PC-3 (cell line): ENCODE measurements around the gene UQCC5. TPM values are rescaled to one million over a fixed set of nuclear protein-coding genes. Genes with fewer than 3 reads are reported as not detected.

ENCODE experiments used
- ATAC-seq: fragments of 200-7000 bp; cut with Tn5 transposase; 2 replicates; pipeline ENCODE4 v1.9.1; 2020; ENCODE audit warnings: mild to moderate bottlenecking, moderate library complexity
- Bru-seq: library from RNA; stranded (reverse); fragments of 400-500 nt; gene quantifications from one replicate; lab custom pipeline; 2021; lab: Mats Ljungman, UMichigan
- BruChase-seq, 2 experiments: library from RNA; stranded (reverse); fragments of 400-500 nt; gene quantifications; one replicate each; lab custom pipeline; 2021; lab: Mats Ljungman, UMichigan
- BruUV-seq: library from RNA; stranded (reverse); fragments of 400-500 nt; replicated peaks from 2 replicates; lab custom pipeline; 2021; lab: Mats Ljungman, UMichigan
- CTCF ChIA-PET: fragments of 300-600 bp; sonication (Branson Sonifier 250); formaldehyde crosslinking; loops from one replicate; lab custom pipeline; 2022; ENCODE audit warnings: antibody characterized with exemption; lab: Charles Lee
- POLR2A ChIA-PET: fragments of 300-600 bp; sonication (Branson Sonifier 250); formaldehyde crosslinking; loops from one replicate; lab custom pipeline; 2022; ENCODE audit warnings: antibody characterized with exemption; ENCODE audit not compliant: unreplicated experiment; lab: Charles Lee
- DNase-seq: peaks from one replicate; pipeline ENCODE4 v3.0.0-alpha.2; 2015
- H2AFZ ChIP-seq: fragments of 300-600 bp; sonication (generic); 2 replicates; pipeline ENCODE4 v1.6.0; 2016; ENCODE audit warnings: antibody characterized with exemption, low read length
- H3F3A ChIP-seq: fragments of 300-600 bp; sonication (generic); one replicate; pipeline ENCODE4 v1.6.0; 2017; ENCODE audit warnings: antibody characterized with exemption, low read length, control low read depth, mild to moderate bottlenecking; ENCODE audit not compliant: unreplicated experiment
- H3K27ac ChIP-seq: fragments of 300-600 bp; sonication (generic); 2 replicates; pipeline ENCODE4 v1.5.1; 2016; ENCODE audit warnings: mild to moderate bottlenecking, low read length
- H3K27me3 ChIP-seq: fragments of 300-600 bp; sonication (generic); 2 replicates; pipeline ENCODE4 v1.6.1; 2016; ENCODE audit warnings: low read length, mixed read lengths
- H3K36me3 ChIP-seq: fragments of 300-600 bp; sonication (generic); 2 replicates; pipeline ENCODE4 v1.6.1; 2016; ENCODE audit warnings: low read depth, mixed run types, low read length, mixed read lengths
- H3K4me1 ChIP-seq: fragments of 300-600 bp; sonication (generic); 2 replicates; pipeline ENCODE4 v1.5.1; 2016; ENCODE audit warnings: low read length; ENCODE audit not compliant: insufficient read depth
- H3K4me2 ChIP-seq: fragments of 300-600 bp; sonication (generic); 2 replicates; pipeline ENCODE4 v1.6.0; 2016; ENCODE audit warnings: low read length
- H3K4me3 ChIP-seq: fragments of 300-600 bp; sonication (generic); 2 replicates; pipeline ENCODE4 v1.5.1; 2016; ENCODE audit warnings: mild to moderate bottlenecking, low read length, mixed read lengths
- H3K79me2 ChIP-seq: fragments of 300-600 bp; sonication (generic); 2 replicates; pipeline ENCODE4 v1.6.1; 2017; ENCODE audit warnings: low read length, mixed read lengths
- H3K9ac ChIP-seq: fragments of 300-600 bp; sonication (generic); 2 replicates; pipeline ENCODE4 v1.6.0; 2016; ENCODE audit warnings: mild to moderate bottlenecking, low read length
- H3K9me2 ChIP-seq: fragments of 300-600 bp; sonication (generic); replicated peaks from 2 replicates; pipeline ENCODE4 v1.6.1; 2016; ENCODE audit warnings: mixed run types, low read length, mixed read lengths
- H3K9me3 ChIP-seq: fragments of 300-600 bp; sonication (generic); 2 replicates; pipeline ENCODE4 v1.6.1; 2016; ENCODE audit warnings: low read length, mixed read lengths
- H4K20me1 ChIP-seq: fragments of 300-600 bp; sonication (generic); 2 replicates; pipeline ENCODE4 v1.6.1; 2016; ENCODE audit warnings: low read length, mixed read lengths
- CTCF ChIP-seq: fragments of 300-600 bp; sonication (generic); conservative IDR thresholded peaks from 2 replicates; pipeline ENCODE4 v1.5.1; 2017; ENCODE audit warnings: antibody characterized with exemption, low read depth, mild to moderate bottlenecking, low read length
- EZH2 ChIP-seq: fragments of 300-600 bp; sonication (generic); IDR thresholded peaks from one replicate; pipeline ENCODE4 v1.6.1; 2017; ENCODE audit warnings: antibody characterized with exemption, mild to moderate bottlenecking, low read length; ENCODE audit not compliant: unreplicated experiment
- EZH2phosphoT487 ChIP-seq: fragments of 300-600 bp; sonication (generic); IDR thresholded peaks from 2 replicates; pipeline ENCODE4 v1.6.1; 2018; ENCODE audit warnings: mild to moderate bottlenecking, antibody characterized with exemption, low read length, borderline replicate concordance
- intact Hi-C: fragments of 100-400 bp; cut with micrococcal nuclease; formaldehyde crosslinking; loops from 2 replicates; pipeline ENCODE4 v1.9.0; 2023
- long read RNA-seq: library from polyadenylated mRNA; unstranded; transcript quantifications from one replicate; pipeline ENCODE4 v2.0.0, GENCODE V29; 2021; ENCODE audit not compliant: unreplicated experiment
- total RNA-seq: library from RNA; depleted of rRNA; stranded (reverse); fragments of >200 nt; gene quantifications from 2 replicates; pipeline ENCODE4 v1.2.3, GENCODE V29; 2014; rRNA removed

The UQCC5 gene
- total RNA-seq, result 14.5 and 26.1 TPM in 2 replicates
- percentile 63 among the genes with signal in this experiment for Bru-seq, nascent RNA
- percentile 67 among the genes with signal in this experiment for BruChase-seq, experiment 1, labeled RNA remaining after a 6-hour chase
- BruChase-seq, experiment 2, labeled RNA remaining after a 2-hour chase, result percentile 71 among the genes with signal in this experiment
- long read RNA-seq, transcript SMIM4-203 (2 exons, 1,770 nt), result major isoform, 24 of 60 reads
- long read RNA-seq, transcript SMIM4-201 (2 exons, 274 nt), result minor isoform, 23 of 60 reads
- long read RNA-seq, partial matches to known transcripts, result 0 of 60 reads
- long read RNA-seq, other reads (novel, unspliced or antisense), result 13 of 60 reads

- Histone ChIP-seq H3K4me1 (peaks cover 46% of the 10 kb centered on the region), H3K27ac (peak within 1 kb of the TSS; percentile 48), H4K20me1 (peaks cover 28% of the 10 kb centered on the region), H3K9ac (peak within 1 kb of the TSS; percentile 92), H3K4me3 (peak within 1 kb of the TSS; percentile 90), H3K9me2 (no peaks in the 10 kb centered on the region), H3K9me3 (no peaks in the 10 kb centered on the region), H3K27me3 (no peaks in the 10 kb centered on the region), H3K36me3 (peaks cover 15% of the 10 kb centered on the region; the same call in 1 of the 2 replicates), H3K4me2 (peak within 1 kb of the TSS; percentile 96), H2AFZ (peak within 1 kb of the TSS; percentile 78), H3F3A (no peaks in the 10 kb centered on the region), H3K79me2 (peaks cover 73% of the 10 kb centered on the region)
- ATAC-seq, result peak; percentile 82
- TSS peak; percentile 65 for BruUV-seq
- intact Hi-C loops, result loop anchor here (10.0 kb wide), 1 partner anchor 148 kb away; the partner anchor contains the start of genes GNL3 and PBRM1
- ChIA-PET POLR2A (interaction anchor here (0.5 to 0.9 kb wide), 6 partner anchors 31 to 361 kb away, joined by 3 to 5 read pairs (median 4); partner anchors contain the start of gene STIMATE), CTCF (no interaction called here)
- no peak for TF ChIP-seq EZH2phosphoT487
- no peak for TF ChIP-seq CTCF
- no peak for TF ChIP-seq EZH2
- peak; percentile 99 for DNase-seq
Measured at GRCh38 chr3:52536369-52537164, at the start of gene UQCC5. Gene UQCC5 (plus strand): TSS chr3:52536605. CDS start chr3:52536756, 151 bp downstream.

- H3K36me3 ChIP-seq, result peaks cover 18% of the 10 kb centered on the region
- no TSS peak for BruUV-seq
- CTCF ChIA-PET, result no interaction called here
- H3K27me3 ChIP-seq, result no peaks in the 10 kb centered on the region
- no peaks in the 10 kb centered on the region for H3F3A ChIP-seq
- H4K20me1 ChIP-seq, result no peaks in the 10 kb centered on the region
- no peak overlapping the region for H3K27ac ChIP-seq
- no peaks in the 10 kb centered on the region for H3K9me2 ChIP-seq
- H3K4me1 ChIP-seq, result no peaks in the 10 kb centered on the region
- H3K79me2 ChIP-seq, result no peaks in the 10 kb centered on the region
- POLR2A ChIA-PET, result interaction anchor here (0.6 kb wide), 1 partner anchor 19 kb away, joined by 3 read pairs; no protein-coding TSS in a partner anchor
- intact Hi-C loops, result no loop called here
- DNase-seq (no peak), ATAC-seq (no peak)
- no peaks in the 10 kb centered on the region for H3K9me3 ChIP-seq
- H3K4me2 ChIP-seq, result no peak overlapping the region
- H3K4me3 ChIP-seq, result no peak overlapping the region
- TF ChIP-seq CTCF (no peak), EZH2phosphoT487 (no peak), EZH2 (no peak)
- H3K9ac ChIP-seq, result no peak overlapping the region
- H2AFZ ChIP-seq, result no peak overlapping the region
Measured at GRCh38 chr3:52487050-52487787, 49.2 kb upstream of the UQCC5 start.
